HepG2 (cell line): ENCODE measurements around the gene ZNF883. TPM values are rescaled to one million over a fixed set of nuclear protein-coding genes. Genes with fewer than 3 reads are reported as not detected.
A peak's percentile ranks its signal among the peaks of the same experiment; 100 is the strongest.

Experiments used
- ATAC-seq: fragments of 200-7000 bp; cut with Tn5 transposase; 3 replicates; pipeline ENCODE4 v1.9.1; 2020; ENCODE audit warnings: mild to moderate bottlenecking, moderate library complexity
- BruUV-seq: library from RNA; stranded (reverse); fragments of 400-500 nt; replicated peaks from 2 replicates; lab custom pipeline; 2021; lab: Mats Ljungman, UMichigan
- CTCF ChIA-PET: fragments of 300-600 bp; formaldehyde crosslinking; extraction: SDS; loops from one replicate; lab custom pipeline; 2021; ENCODE audit warnings: low total read pairs, inconsistent platforms, low intra/inter-chr PET ratio; lab: Yijun Ruan, JAX
- POLR2A ChIA-PET: fragments of 350-600 bp; sonication (Branson Sonifier 250); formaldehyde crosslinking; loops from one replicate; lab custom pipeline; 2020; ENCODE audit warnings: antibody characterized with exemption, inconsistent platforms; lab: Yijun Ruan, JAX
- DNase-seq: peaks from one replicate; pipeline ENCODE4 v3.0.0-alpha.2; 2015; ENCODE audit warnings: low spot score
- FAIRE-seq: peaks from 3 replicates; lab custom pipeline; 2011; peaks lifted over from hg19 to GRCh38; lab: Jason Lieb, UNC
- H2AFZ ChIP-seq: one replicate; pipeline ENCODE4 v1.6.1; 2011; ENCODE audit warnings: low read length, inconsistent platforms
- H3K27ac ChIP-seq: fragments of 300-600 bp; 3 replicates; pipeline ENCODE4 v1.8.0; 2011; ENCODE audit warnings: mixed run types, mild to moderate bottlenecking, mixed read lengths, low read length, inconsistent platforms; ENCODE audit not compliant: insufficient read depth; ENCODE audit errors: extremely low read length
- H3K27me3 ChIP-seq, 2 experiments: fragments of 200-600 bp in 1 of 2; 2 replicates in 1 of 2; 3 replicates in 1 of 2; pipeline versions ENCODE4 v1.6.0 to v1.8.0; 2011; ENCODE audit warnings: low read length in 2 of 2, mild to moderate bottlenecking in 2 of 2, moderate library complexity in 2 of 2, inconsistent platforms in 1 of 2; ENCODE audit not compliant: insufficient read depth in 2 of 2, control insufficient read depth in 1 of 2
- H3K36me3 ChIP-seq, 2 experiments: fragments of 200-600 bp in 1 of 2; replicated peaks in 1 of 2; 2 replicates in 1 of 2; 3 replicates in 1 of 2; pipeline versions ENCODE4 v1.5.1 to v1.8.0; 2011; ENCODE audit warnings: low read length in 2 of 2, inconsistent platforms in 1 of 2; ENCODE audit not compliant: insufficient read depth in 2 of 2, control insufficient read depth in 1 of 2
- H3K4me1 ChIP-seq: 2 replicates; pipeline ENCODE4 v1.5.1; 2012; ENCODE audit warnings: low read length, inconsistent platforms; ENCODE audit not compliant: insufficient read depth
- H3K4me2 ChIP-seq: 2 replicates; pipeline ENCODE4 v1.6.0; 2011; ENCODE audit warnings: low read depth, low read length, inconsistent platforms
- H3K4me3 ChIP-seq, 3 experiments: fragments of 200-600 bp in 1 of 3; sonication (generic), shearing (Covaris generic) in 1 of 3; replicated peaks in 1 of 3; 2 replicates each; pipeline ENCODE4 v1.5.1; 2011 to 2016; ENCODE audit warnings: low read length in 3 of 3, inconsistent platforms in 2 of 3, low read depth in 2 of 3, mild to moderate bottlenecking in 2 of 3, control low read depth in 1 of 3, mixed read lengths in 1 of 3; ENCODE audit not compliant: insufficient read depth in 1 of 3
- H3K79me2 ChIP-seq: one replicate; pipeline ENCODE4 v1.6.1; 2011; ENCODE audit warnings: low read length, inconsistent platforms; ENCODE audit not compliant: insufficient read depth
- H3K9ac ChIP-seq: 2 replicates; pipeline ENCODE4 v1.6.0; 2011; ENCODE audit warnings: mild to moderate bottlenecking, low read depth, low read length, inconsistent platforms; ENCODE audit not compliant: insufficient read depth
- H3K9me3 ChIP-seq: 2 replicates; pipeline ENCODE4 v1.5.1; 2012; ENCODE audit warnings: mild to moderate bottlenecking, low read length
- H4K20me1 ChIP-seq: 2 replicates; pipeline ENCODE4 v1.6.0; 2011; ENCODE audit warnings: inconsistent platforms, mild to moderate bottlenecking, low read length, moderate library complexity; ENCODE audit not compliant: insufficient read depth
- CBFB ChIP-seq: sonication (generic); formaldehyde crosslinking; IDR thresholded peaks from 2 replicates; pipeline ENCODE4 v1.4.0; 2020; ENCODE audit warnings: missing genetic modification reagents
- NFYC ChIP-seq: IDR thresholded peaks from 2 replicates; pipeline ENCODE4 v1.6.1; 2016; ENCODE audit warnings: missing genetic modification reagents, missing compliant biosample characterization
- RCOR2 ChIP-seq: IDR thresholded peaks from 2 replicates; pipeline ENCODE4 v1.6.1; 2016; ENCODE audit warnings: missing biosample characterization, missing genetic modification reagents
- SMC3 ChIP-seq: IDR thresholded peaks from 2 replicates; pipeline ENCODE4 v1.6.1; 2011; ENCODE audit warnings: low read length, improper control_type of control experiment
- STAG1 ChIP-seq: sonication (generic); formaldehyde crosslinking; IDR thresholded peaks from 2 replicates; pipeline ENCODE4 v1.4.0; 2020; ENCODE audit warnings: missing genetic modification reagents
- WGBS: methylation state at CpG from one replicate; pipeline ENCODE4 v1.1.6; 2017; ENCODE audit warnings: low lambda C conversion rate; 5-methylcytosine and 5-hydroxymethylcytosine counted together
- in situ Hi-C: cut with HindIII; loops from 2 replicates; pipeline ENCODE4 v1.10.0; 2017; ENCODE audit warnings: low pct_unique_long_range_greater_than_20kb; ENCODE audit not compliant: extremely low pct_ligation_motif_present
- intact Hi-C: fragments of 100-400 bp; cut with micrococcal nuclease; formaldehyde crosslinking; loops from one replicate; pipeline ENCODE4 v1.10.0; 2022; ENCODE audit not compliant: unreplicated experiment
- polyA plus RNA-seq, 8 experiments: library from polyadenylated mRNA; depleted of rRNA in 3 of 8; stranded (reverse) in 7 of 8; unstranded in 1 of 8; fragments of >200 nt; fragmentation: Illumina TruSeq in 4 of 8; extraction: Trizol in 4 of 8; gene quantifications; 2 replicates each; pipeline versions ENCODE4 v1.2.1 to v1.2.3, GENCODE V29; 2011 to 2016; ENCODE audit warnings: low read depth in 4 of 8, missing spikeins in 1 of 8, mixed read lengths in 1 of 8; ENCODE audit not compliant: insufficient read depth in 1 of 8
- total RNA-seq, 5 experiments: library from RNA; depleted of rRNA; stranded (reverse); fragments of >200 nt; fragmentation: Illumina TruSeq; extraction: Trizol; gene quantifications; 2 replicates each; pipeline ENCODE4 v1.2.3, GENCODE V29; 2016; ENCODE audit warnings: low read depth in 1 of 5
- TF ChIP-seq, protein P1 (sequence below): sonication (generic); formaldehyde crosslinking; IDR thresholded peaks from 2 replicates; pipeline ENCODE4 v1.5.0; 2020; ENCODE audit warnings: mild to moderate bottlenecking, missing genetic modification reagents, moderate library complexity
- TF ChIP-seq, protein P2 (sequence below): sonication (generic); formaldehyde crosslinking; IDR thresholded peaks from 2 replicates; pipeline ENCODE4 v1.5.1; 2020; ENCODE audit warnings: mild to moderate bottlenecking, missing genetic modification reagents, borderline replicate concordance

Gene ZNF883
- total and polyA plus RNA-seq, 2 of the 13 experiments (the other 11 are each of a cell fraction or from before 2014, with no cell fraction given), result 5.3 to 10.0 TPM

DNA sequence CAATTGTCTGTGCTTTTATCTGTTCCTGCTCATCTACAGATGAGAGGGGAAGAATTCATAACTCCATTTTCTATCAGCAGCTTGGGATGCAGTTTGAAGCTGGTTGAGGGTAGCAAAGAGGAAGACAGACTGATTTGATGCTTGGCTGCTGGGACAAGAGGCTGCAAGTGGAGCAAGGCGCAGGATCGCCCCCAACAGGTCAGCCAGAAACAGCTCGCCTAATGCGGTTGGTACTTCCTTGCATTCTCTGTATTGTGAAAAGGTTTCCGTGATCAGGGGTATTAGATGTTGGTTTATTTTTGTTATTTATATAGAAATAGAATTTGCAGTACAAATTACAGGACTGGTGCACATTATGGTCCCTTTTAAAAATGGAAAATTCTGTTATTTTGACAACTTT is 40.6 kb downstream of the ZNF883 start (continued):
- TF ChIP-seq, protein P1, sequence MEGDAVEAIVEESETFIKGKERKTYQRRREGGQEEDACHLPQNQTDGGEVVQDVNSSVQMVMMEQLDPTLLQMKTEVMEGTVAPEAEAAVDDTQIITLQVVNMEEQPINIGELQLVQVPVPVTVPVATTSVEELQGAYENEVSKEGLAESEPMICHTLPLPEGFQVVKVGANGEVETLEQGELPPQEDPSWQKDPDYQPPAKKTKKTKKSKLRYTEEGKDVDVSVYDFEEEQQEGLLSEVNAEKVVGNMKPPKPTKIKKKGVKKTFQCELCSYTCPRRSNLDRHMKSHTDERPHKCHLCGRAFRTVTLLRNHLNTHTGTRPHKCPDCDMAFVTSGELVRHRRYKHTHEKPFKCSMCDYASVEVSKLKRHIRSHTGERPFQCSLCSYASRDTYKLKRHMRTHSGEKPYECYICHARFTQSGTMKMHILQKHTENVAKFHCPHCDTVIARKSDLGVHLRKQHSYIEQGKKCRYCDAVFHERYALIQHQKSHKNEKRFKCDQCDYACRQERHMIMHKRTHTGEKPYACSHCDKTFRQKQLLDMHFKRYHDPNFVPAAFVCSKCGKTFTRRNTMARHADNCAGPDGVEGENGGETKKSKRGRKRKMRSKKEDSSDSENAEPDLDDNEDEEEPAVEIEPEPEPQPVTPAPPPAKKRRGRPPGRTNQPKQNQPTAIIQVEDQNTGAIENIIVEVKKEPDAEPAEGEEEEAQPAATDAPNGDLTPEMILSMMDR (CRISPR knock-in tag), result peak; percentile 59

DNA sequence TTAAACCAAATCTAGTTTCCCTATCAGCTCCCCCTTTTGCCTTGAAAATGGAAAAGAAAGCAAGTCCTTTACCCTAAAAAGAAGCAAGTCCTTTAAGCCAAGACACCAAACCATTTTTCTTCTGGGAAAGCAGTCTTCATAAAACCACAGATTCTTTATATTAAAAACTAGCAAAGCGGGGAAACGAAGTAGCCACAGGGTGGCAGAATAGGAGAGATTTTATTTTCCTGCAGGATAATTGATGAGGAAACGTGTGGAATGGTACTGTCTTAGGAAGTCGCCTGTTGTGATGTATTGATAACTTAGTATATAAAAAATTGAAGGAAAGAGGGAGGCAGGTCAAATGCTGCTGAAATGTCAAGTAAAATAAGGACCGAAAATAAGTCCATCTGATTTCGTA is 41.1 kb downstream of the ZNF883 start:
- H3K4me1 ChIP-seq, result no peaks in the 10 kb centered on the region
- H3K4me2 ChIP-seq, result no peak overlapping the region
- H3K79me2 ChIP-seq, result no peaks in the 10 kb centered on the region
- POLR2A ChIA-PET, result no interaction called here
- no peak overlapping the region for H3K27ac ChIP-seq
- no TSS peak for BruUV-seq
- TF ChIP-seq NFYC (CRISPR knock-in tag) (no peak), RCOR2 (no peak), STAG1 (peak; percentile 43), SMC3 (peak; percentile 8; the same call in 1 of the 2 replicates), CBFB (no peak)
- TF ChIP-seq, all 625 proteins: peak for 2
- Histone ChIP-seq H3K9ac (no peak overlapping the region), H3K9me3 (no peaks in the 10 kb centered on the region), H4K20me1 (no peaks in the 10 kb centered on the region), H3K36me3 (no peaks in the 10 kb centered on the region), H2AFZ (no peak overlapping the region), H3K27me3 (no peaks in the 10 kb centered on the region; a peak in 1 of 5 replicates), H3K4me3 (no peak overlapping the region)
- CTCF ChIA-PET, result interaction anchor here (0.8 to 2.1 kb wide), 2 partner anchors 46 to 141 kb away, joined by 4 to 6 read pairs; no protein-coding TSS in a partner anchor
- intact Hi-C loops (no loop called here), in situ Hi-C loops (no loop called here)
- no peak for ATAC-seq
- WGBS, result 4% methylated on average over 6 of the region's 6 CpGs
- FAIRE-seq, result no peak
- DNase-seq, result no peak

DNA sequence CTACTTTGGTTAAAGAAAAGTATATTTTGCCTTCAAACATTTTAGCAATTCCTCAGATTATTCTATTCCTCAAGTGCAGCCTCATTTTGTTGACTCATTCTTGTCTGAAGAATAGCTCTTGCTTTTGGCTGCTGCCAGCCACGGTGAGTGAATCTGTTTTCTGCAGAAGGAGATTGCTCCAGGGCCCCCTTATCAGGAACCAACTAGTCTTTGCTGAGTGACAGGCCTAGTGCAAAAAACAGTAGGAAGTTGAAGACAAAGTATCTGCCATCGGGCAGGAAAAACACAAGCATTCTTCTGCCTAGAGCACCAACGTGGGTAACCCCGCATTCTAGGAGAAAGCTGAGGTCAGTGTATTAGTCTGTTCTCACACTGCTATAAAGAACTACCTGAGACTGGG is 42.3 kb downstream of the ZNF883 start:
- Histone ChIP-seq H3K27me3 (no peaks in the 10 kb centered on the region; a peak in 1 of 5 replicates), H3K9ac (no peak overlapping the region), H4K20me1 (no peaks in the 10 kb centered on the region), H3K79me2 (no peaks in the 10 kb centered on the region), H3K4me2 (no peak overlapping the region), H3K4me3 (no peak overlapping the region), H2AFZ (no peak overlapping the region), H3K9me3 (no peaks in the 10 kb centered on the region), H3K4me1 (no peaks in the 10 kb centered on the region), H3K27ac (no peak overlapping the region), H3K36me3 (no peaks in the 10 kb centered on the region)
- ChIA-PET CTCF (no interaction called here), POLR2A (no interaction called here)
- ATAC-seq (no peak), FAIRE-seq (no peak), DNase-seq (no peak)
- intact Hi-C loops, result no loop called here
- BruUV-seq, result no TSS peak
- in situ Hi-C loops, result no loop called here
- 22% methylated on average over 4 of the region's 4 CpGs for WGBS
- TF ChIP-seq, protein P2, sequence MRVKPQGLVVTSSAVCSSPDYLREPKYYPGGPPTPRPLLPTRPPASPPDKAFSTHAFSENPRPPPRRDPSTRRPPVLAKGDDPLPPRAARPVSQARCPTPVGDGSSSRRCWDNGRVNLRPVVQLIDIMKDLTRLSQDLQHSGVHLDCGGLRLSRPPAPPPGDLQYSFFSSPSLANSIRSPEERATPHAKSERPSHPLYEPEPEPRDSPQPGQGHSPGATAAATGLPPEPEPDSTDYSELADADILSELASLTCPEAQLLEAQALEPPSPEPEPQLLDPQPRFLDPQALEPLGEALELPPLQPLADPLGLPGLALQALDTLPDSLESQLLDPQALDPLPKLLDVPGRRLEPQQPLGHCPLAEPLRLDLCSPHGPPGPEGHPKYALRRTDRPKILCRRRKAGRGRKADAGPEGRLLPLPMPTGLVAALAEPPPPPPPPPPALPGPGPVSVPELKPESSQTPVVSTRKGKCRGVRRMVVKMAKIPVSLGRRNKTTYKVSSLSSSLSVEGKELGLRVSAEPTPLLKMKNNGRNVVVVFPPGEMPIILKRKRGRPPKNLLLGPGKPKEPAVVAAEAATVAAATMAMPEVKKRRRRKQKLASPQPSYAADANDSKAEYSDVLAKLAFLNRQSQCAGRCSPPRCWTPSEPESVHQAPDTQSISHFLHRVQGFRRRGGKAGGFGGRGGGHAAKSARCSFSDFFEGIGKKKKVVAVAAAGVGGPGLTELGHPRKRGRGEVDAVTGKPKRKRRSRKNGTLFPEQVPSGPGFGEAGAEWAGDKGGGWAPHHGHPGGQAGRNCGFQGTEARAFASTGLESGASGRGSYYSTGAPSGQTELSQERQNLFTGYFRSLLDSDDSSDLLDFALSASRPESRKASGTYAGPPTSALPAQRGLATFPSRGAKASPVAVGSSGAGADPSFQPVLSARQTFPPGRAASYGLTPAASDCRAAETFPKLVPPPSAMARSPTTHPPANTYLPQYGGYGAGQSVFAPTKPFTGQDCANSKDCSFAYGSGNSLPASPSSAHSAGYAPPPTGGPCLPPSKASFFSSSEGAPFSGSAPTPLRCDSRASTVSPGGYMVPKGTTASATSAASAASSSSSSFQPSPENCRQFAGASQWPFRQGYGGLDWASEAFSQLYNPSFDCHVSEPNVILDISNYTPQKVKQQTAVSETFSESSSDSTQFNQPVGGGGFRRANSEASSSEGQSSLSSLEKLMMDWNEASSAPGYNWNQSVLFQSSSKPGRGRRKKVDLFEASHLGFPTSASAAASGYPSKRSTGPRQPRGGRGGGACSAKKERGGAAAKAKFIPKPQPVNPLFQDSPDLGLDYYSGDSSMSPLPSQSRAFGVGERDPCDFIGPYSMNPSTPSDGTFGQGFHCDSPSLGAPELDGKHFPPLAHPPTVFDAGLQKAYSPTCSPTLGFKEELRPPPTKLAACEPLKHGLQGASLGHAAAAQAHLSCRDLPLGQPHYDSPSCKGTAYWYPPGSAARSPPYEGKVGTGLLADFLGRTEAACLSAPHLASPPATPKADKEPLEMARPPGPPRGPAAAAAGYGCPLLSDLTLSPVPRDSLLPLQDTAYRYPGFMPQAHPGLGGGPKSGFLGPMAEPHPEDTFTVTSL (CRISPR knock-in tag), result no peak
